AG04450 (cell line): ENCODE results near the gene SIRPD. TPM values are rescaled to one million over a fixed set of nuclear protein-coding genes. Genes with fewer than 3 reads are reported as not detected.
"Not testable (repeated sequence)": the region's sequence is repeated elsewhere in the genome, so short reads cannot be mapped to it uniquely, and the experiment has no call there.

ENCODE experiments used
- CTCF ChIA-PET: fragments of 300-600, 350-600 bp; formaldehyde crosslinking; extraction: SDS; loops from one replicate; lab custom pipeline; 2022; ENCODE audit warnings: antibody characterized with exemption, inconsistent platforms; lab: Charles Lee
- POLR2A ChIA-PET: fragments of 350-600 bp; formaldehyde crosslinking; extraction: SDS; loops from one replicate; lab custom pipeline; 2021; ENCODE audit warnings: antibody characterized with exemption, inconsistent platforms; lab: Yijun Ruan, JAX
- DNase-seq: peaks from one replicate; pipeline ENCODE4 v3.0.0-alpha.2; 2011; ENCODE audit warnings: low read depth, low spot score
- H3K27ac ChIP-seq: one replicate; pipeline ENCODE4 v1.5.1; 2012; ENCODE audit warnings: low read depth, low read length, control low read depth
- H3K27me3 ChIP-seq: one replicate; pipeline ENCODE4 v1.6.0; 2012; ENCODE audit warnings: low read length; ENCODE audit not compliant: control insufficient read depth, insufficient read depth
- H3K4me3 ChIP-seq: 2 replicates; pipeline ENCODE4 v1.5.1; 2011; ENCODE audit warnings: mild to moderate bottlenecking, low read depth, low read length, control low read depth
- H3K9me3 ChIP-seq: 2 replicates; pipeline ENCODE4 v1.5.1; 2012; ENCODE audit warnings: low read length; ENCODE audit not compliant: control insufficient read depth, insufficient read depth
- CTCF ChIP-seq: IDR thresholded peaks from 2 replicates; pipeline ENCODE4 v1.5.1; 2011; ENCODE audit warnings: low read depth, low read length, control low read depth, inconsistent platforms
- polyA plus RNA-seq: library from polyadenylated mRNA; depleted of rRNA; stranded (reverse); fragments of >200 nt; gene quantifications from 2 replicates; pipeline ENCODE4 v1.2.3, GENCODE V29; 2011

The SIRPD gene
- polyA plus RNA-seq, 1 experiment, result not detected

GRCh38 chr20:1587781-1588532, 30.5 kb upstream of the SIRPD start:
- no peak for TF ChIP-seq CTCF
- ChIA-PET POLR2A (no interaction called here), CTCF (no interaction called here)

GRCh38 chr20:1579488-1579887, 22.0 kb upstream of the SIRPD start:
- DNase-seq, result no peak
- ChIA-PET CTCF (no interaction called here), POLR2A (no interaction called here)
- no peak for TF ChIP-seq CTCF
- Histone ChIP-seq H3K4me3 (no peak overlapping the region), H3K9me3 (no peaks in the 10 kb centered on the region), H3K27ac (no peak overlapping the region), H3K27me3 (no peaks in the 10 kb centered on the region)

More at GRCh38 chr20:1587781-1588532, 30.5 kb upstream of the SIRPD start:
- Histone ChIP-seq H3K27ac (no peak overlapping the region), H3K4me3 (no peak overlapping the region), H3K9me3 (no peaks in the 10 kb centered on the region), H3K27me3 (no peaks in the 10 kb centered on the region)
- no peak for DNase-seq

GRCh38 chr20:1577906-1578305, 20.4 kb upstream of the SIRPD start:
- Histone ChIP-seq H3K27ac (no peak overlapping the region), H3K4me3 (no peak overlapping the region), H3K27me3 (no peaks in the 10 kb centered on the region), H3K9me3 (no peaks in the 10 kb centered on the region)
- DNase-seq, result no peak
- ChIA-PET CTCF (no interaction called here), POLR2A (no interaction called here)
- TF ChIP-seq CTCF, result no peak

- H3K4me3 ChIP-seq, DNase-seq, POLR2A ChIA-PET, H3K27ac ChIP-seq, CTCF ChIA-PET, H3K9me3 ChIP-seq, H3K27me3 ChIP-seq: not testable (repeated sequence)
Measured at GRCh38 chr20:1577313-1577712, 19.8 kb upstream of the SIRPD start.

GRCh38 chr20:1576641-1577040, 19.1 kb upstream of the SIRPD start:
- H3K9me3 ChIP-seq, result no peaks in the 10 kb centered on the region
- no peak overlapping the region for H3K4me3 ChIP-seq
- no peak for DNase-seq
- CTCF ChIA-PET, result no interaction called here
- H3K27ac ChIP-seq, result no peak overlapping the region
- TF ChIP-seq CTCF, result no peak
- POLR2A ChIA-PET, result no interaction called here
- H3K27me3 ChIP-seq, result no peaks in the 10 kb centered on the region

- H3K27ac ChIP-seq, POLR2A ChIA-PET, CTCF ChIA-PET, H3K4me3 ChIP-seq, DNase-seq, H3K9me3 ChIP-seq, H3K27me3 ChIP-seq: not testable (repeated sequence)
Measured at GRCh38 chr20:1576003-1576402, 18.5 kb upstream of the SIRPD start.

- POLR2A ChIA-PET, H3K27ac ChIP-seq, H3K27me3 ChIP-seq, DNase-seq, H3K9me3 ChIP-seq, CTCF ChIA-PET, H3K4me3 ChIP-seq: not testable (repeated sequence)
Measured at GRCh38 chr20:1571583-1571982, 14.1 kb upstream of the SIRPD start.
